ENCODE measurements around the gene NTRK3.

The NTRK3 gene

DNA sequence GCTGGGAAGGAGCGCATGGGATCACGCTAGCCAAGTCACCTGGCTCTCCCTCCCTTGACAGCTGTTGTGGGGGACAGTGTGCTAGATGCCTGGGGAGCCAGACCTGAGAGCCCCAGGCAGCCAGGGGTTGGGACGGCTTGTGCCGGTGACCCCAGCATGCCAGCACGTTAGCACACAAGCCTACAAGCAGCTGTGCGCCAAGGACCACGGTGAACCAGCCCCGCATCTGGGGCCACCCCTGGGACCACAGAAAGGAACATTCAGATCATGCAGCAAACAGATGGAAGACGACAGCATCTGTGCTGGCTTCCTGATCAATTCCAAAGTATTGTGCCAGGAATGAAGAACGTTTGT is 64.8 kb downstream of the NTRK3 start:
- H3K27ac ChIP-seq (replicated peaks) = no peak overlapping the region
- no peak for DNase-seq (ENCODE audit: low read depth in 1 of 2, low spot score in 1 of 2)
- no peak overlapping the region for H3K4me3 ChIP-seq (replicated peaks; ENCODE audit: insufficient read depth, low read length)
- TF ChIP-seq GABPA (IDR thresholded peaks at IDR 0.05; ENCODE audit: low read depth) (no peak), SPI1 (IDR thresholded peaks at IDR 0.05; ENCODE audit: borderline replicate concordance, low read depth) (no peak), POLR2AphosphoS5 (IDR thresholded peaks at IDR 0.05; ENCODE audit: low read depth) (no peak)
- TF ChIP-seq, protein P1, sequence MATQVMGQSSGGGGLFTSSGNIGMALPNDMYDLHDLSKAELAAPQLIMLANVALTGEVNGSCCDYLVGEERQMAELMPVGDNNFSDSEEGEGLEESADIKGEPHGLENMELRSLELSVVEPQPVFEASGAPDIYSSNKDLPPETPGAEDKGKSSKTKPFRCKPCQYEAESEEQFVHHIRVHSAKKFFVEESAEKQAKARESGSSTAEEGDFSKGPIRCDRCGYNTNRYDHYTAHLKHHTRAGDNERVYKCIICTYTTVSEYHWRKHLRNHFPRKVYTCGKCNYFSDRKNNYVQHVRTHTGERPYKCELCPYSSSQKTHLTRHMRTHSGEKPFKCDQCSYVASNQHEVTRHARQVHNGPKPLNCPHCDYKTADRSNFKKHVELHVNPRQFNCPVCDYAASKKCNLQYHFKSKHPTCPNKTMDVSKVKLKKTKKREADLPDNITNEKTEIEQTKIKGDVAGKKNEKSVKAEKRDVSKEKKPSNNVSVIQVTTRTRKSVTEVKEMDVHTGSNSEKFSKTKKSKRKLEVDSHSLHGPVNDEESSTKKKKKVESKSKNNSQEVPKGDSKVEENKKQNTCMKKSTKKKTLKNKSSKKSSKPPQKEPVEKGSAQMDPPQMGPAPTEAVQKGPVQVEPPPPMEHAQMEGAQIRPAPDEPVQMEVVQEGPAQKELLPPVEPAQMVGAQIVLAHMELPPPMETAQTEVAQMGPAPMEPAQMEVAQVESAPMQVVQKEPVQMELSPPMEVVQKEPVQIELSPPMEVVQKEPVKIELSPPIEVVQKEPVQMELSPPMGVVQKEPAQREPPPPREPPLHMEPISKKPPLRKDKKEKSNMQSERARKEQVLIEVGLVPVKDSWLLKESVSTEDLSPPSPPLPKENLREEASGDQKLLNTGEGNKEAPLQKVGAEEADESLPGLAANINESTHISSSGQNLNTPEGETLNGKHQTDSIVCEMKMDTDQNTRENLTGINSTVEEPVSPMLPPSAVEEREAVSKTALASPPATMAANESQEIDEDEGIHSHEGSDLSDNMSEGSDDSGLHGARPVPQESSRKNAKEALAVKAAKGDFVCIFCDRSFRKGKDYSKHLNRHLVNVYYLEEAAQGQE (IDR thresholded peaks at IDR 0.05; ENCODE audit: insufficient replicate concordance, low read depth) = no peak
- TF ChIP-seq, protein P2, sequence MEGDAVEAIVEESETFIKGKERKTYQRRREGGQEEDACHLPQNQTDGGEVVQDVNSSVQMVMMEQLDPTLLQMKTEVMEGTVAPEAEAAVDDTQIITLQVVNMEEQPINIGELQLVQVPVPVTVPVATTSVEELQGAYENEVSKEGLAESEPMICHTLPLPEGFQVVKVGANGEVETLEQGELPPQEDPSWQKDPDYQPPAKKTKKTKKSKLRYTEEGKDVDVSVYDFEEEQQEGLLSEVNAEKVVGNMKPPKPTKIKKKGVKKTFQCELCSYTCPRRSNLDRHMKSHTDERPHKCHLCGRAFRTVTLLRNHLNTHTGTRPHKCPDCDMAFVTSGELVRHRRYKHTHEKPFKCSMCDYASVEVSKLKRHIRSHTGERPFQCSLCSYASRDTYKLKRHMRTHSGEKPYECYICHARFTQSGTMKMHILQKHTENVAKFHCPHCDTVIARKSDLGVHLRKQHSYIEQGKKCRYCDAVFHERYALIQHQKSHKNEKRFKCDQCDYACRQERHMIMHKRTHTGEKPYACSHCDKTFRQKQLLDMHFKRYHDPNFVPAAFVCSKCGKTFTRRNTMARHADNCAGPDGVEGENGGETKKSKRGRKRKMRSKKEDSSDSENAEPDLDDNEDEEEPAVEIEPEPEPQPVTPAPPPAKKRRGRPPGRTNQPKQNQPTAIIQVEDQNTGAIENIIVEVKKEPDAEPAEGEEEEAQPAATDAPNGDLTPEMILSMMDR (IDR thresholded peaks at IDR 0.05; ENCODE audit: insufficient read depth, low read length) = no peak
- no peaks in the 10 kb centered on the region for H3K27me3 ChIP-seq (ENCODE audit: insufficient read depth, poor library complexity, severe bottlenecking)

DNA sequence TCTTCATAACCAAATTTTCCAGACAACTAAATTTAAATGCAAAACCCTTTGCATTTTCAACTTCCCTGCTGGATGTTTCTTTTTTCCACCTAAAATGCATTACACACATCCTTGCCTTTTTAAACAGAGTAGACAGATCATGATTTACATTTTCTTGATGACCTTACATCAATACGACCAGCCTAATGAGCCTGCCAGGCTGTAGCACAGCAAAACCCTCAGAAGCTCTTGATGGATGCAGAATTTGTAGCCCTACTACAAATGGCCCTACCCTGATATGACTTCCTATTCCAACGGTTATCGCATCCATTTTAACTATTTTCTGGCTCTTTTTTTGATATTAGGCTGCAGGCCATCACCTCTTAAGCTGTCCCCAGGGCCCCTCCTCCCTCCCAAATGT is 66.3 kb downstream of the NTRK3 start:
- Histone ChIP-seq H3K4me3 (replicated peaks; ENCODE audit: insufficient read depth, low read length) (no peak overlapping the region), H3K27me3 (ENCODE audit: insufficient read depth, poor library complexity, severe bottlenecking) (no peaks in the 10 kb centered on the region), H3K27ac (replicated peaks) (no peak overlapping the region)
- TF ChIP-seq, protein P2 (IDR thresholded peaks at IDR 0.05; ENCODE audit: insufficient read depth, low read length) = no peak
- no peak for TF ChIP-seq GABPA (IDR thresholded peaks at IDR 0.05; ENCODE audit: low read depth)
- TF ChIP-seq SPI1 (IDR thresholded peaks at IDR 0.05; ENCODE audit: borderline replicate concordance, low read depth) = no peak
- no peak for TF ChIP-seq POLR2AphosphoS5 (IDR thresholded peaks at IDR 0.05; ENCODE audit: low read depth)
- TF ChIP-seq, protein P1 (IDR thresholded peaks at IDR 0.05; ENCODE audit: insufficient replicate concordance, low read depth) = no peak
- DNase-seq (ENCODE audit: low read depth in 1 of 2, low spot score in 1 of 2) = no peak

DNA sequence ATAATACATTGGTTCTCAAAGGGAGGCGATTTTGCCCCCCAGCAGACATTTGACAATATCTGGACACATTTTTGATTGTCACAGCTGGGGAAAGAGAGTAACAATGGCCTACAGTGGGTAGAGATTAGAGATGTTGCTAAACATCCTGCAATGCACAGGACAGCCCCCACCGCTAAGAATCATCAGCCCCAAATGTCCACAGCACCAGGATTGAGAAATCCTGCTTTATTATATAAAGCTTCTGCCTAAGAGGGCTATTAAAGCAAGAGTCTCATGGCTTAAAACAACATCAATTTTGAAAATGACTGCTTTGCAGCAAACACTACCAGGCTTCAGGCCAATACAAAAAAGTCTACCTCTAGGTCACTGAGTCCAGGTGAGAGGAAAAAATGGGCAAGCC is 68.2 kb downstream of the NTRK3 start:
- no peak for DNase-seq (ENCODE audit: low read depth in 1 of 2, low spot score in 1 of 2)
- no peak overlapping the region for H3K27ac ChIP-seq (replicated peaks)
- no peak for TF ChIP-seq GABPA (IDR thresholded peaks at IDR 0.05; ENCODE audit: low read depth)
- TF ChIP-seq POLR2AphosphoS5 (IDR thresholded peaks at IDR 0.05; ENCODE audit: low read depth) = no peak
- TF ChIP-seq, protein P1 (IDR thresholded peaks at IDR 0.05; ENCODE audit: insufficient replicate concordance, low read depth) = no peak
- TF ChIP-seq, protein P2 (IDR thresholded peaks at IDR 0.05; ENCODE audit: insufficient read depth, low read length) = no peak
- no peak for TF ChIP-seq SPI1 (IDR thresholded peaks at IDR 0.05; ENCODE audit: borderline replicate concordance, low read depth)
- no peak overlapping the region for H3K4me3 ChIP-seq (replicated peaks; ENCODE audit: insufficient read depth, low read length)
- H3K27me3 ChIP-seq (ENCODE audit: insufficient read depth, poor library complexity, severe bottlenecking) = no peaks in the 10 kb centered on the region
